SK-N-SH (cell line): ENCODE results near the gene AURKB. TPM values are rescaled to one million over a fixed set of nuclear protein-coding genes. Genes with fewer than 3 reads are reported as not detected.
A peak's percentile ranks its signal among the peaks of the same experiment; 100 is the strongest.

Experiments used
- CTCF ChIA-PET: fragments of 300-600, 350-600 bp; formaldehyde crosslinking; extraction: SDS; loops from one replicate; lab custom pipeline; 2021; lab: Yijun Ruan, JAX
- POLR2A ChIA-PET: fragments of 350-600 bp; sonication (Branson Sonifier 250); formaldehyde crosslinking; extraction: SDS; loops from one replicate; lab custom pipeline; 2020; ENCODE audit warnings: antibody characterized with exemption, inconsistent platforms; lab: Yijun Ruan, JAX
- DNase-seq: peaks from one replicate; pipeline ENCODE4 v3.0.0; 2012
- H2AFZ ChIP-seq: fragments of 200-600 bp; sonication (generic); 2 replicates; pipeline ENCODE4 v1.8.1; 2016; ENCODE audit warnings: antibody characterized with exemption, mild to moderate bottlenecking, low read depth
- H3F3A ChIP-seq: fragments of 200-600 bp; sonication (generic); replicated peaks from 2 replicates; pipeline ENCODE3; 2016; ENCODE audit warnings: antibody characterized with exemption, mild to moderate bottlenecking; ENCODE audit not compliant: insufficient read depth
- H3K27ac ChIP-seq, 2 experiments: fragments of 200-500 bp in 1 of 2; fragments of 200-600 bp in 1 of 2; sonication (Bioruptor generic) in 1 of 2; sonication (generic), shearing (Covaris generic) in 1 of 2; 2 replicates each; pipeline versions ENCODE4 v1.5.1 to v1.6.1; 2014 to 2016; ENCODE audit warnings: low read depth in 2 of 2, inconsistent platforms in 1 of 2, low read length in 1 of 2, mild to moderate bottlenecking in 1 of 2, mixed read lengths in 1 of 2
- H3K27me3 ChIP-seq: fragments of 200-600 bp; sonication (generic), shearing (Covaris generic); 2 replicates; pipeline ENCODE4 v1.6.1; 2016; ENCODE audit warnings: mixed run types; ENCODE audit not compliant: insufficient read depth
- H3K36me3 ChIP-seq, 2 experiments: fragments of 200-500 bp in 1 of 2; fragments of 200-600 bp in 1 of 2; sonication (Bioruptor generic) in 1 of 2; sonication (generic) in 1 of 2; replicated peaks in 1 of 2; 2 replicates each; pipeline versions ENCODE3 to v1.5.1; 2014 to 2016; ENCODE audit warnings: low read length in 1 of 2, mild to moderate bottlenecking in 1 of 2; ENCODE audit not compliant: insufficient read depth in 2 of 2, control insufficient read depth in 1 of 2
- H3K4me1 ChIP-seq, 2 experiments: fragments of 200-500 bp in 1 of 2; fragments of 200-600 bp in 1 of 2; sonication (Bioruptor generic) in 1 of 2; sonication (generic), shearing (Covaris generic) in 1 of 2; 2 replicates each; pipeline versions ENCODE4 v1.5.1 to v1.6.1; 2014 to 2016; ENCODE audit warnings: low read depth in 1 of 2, low read length in 1 of 2, mixed run types in 1 of 2; ENCODE audit not compliant: insufficient read depth in 2 of 2, control insufficient read depth in 1 of 2
- H3K4me2 ChIP-seq: fragments of 200-600 bp; sonication (generic), shearing (Covaris generic); 2 replicates; pipeline ENCODE4 v1.6.1; 2017; ENCODE audit warnings: mixed run types
- H3K4me3 ChIP-seq, 2 experiments: fragments of 200-500 bp in 1 of 2; fragments of 200-600 bp in 1 of 2; sonication (Bioruptor generic) in 1 of 2; sonication (generic), shearing (Covaris generic) in 1 of 2; 2 replicates each; pipeline versions ENCODE4 v1.5.1 to v1.8.1; 2014 to 2016; ENCODE audit warnings: low read depth in 2 of 2, inconsistent platforms in 1 of 2, low read length in 1 of 2, mild to moderate bottlenecking in 1 of 2, mixed read lengths in 1 of 2, moderate library complexity in 1 of 2
- H3K79me2 ChIP-seq: fragments of 200-600 bp; sonication (generic); 2 replicates; pipeline ENCODE4 v1.8.1; 2017; ENCODE audit warnings: mild to moderate bottlenecking; ENCODE audit not compliant: insufficient read depth
- H3K9ac ChIP-seq: fragments of 200-600 bp; sonication (generic); 2 replicates; pipeline ENCODE4 v1.6.1; 2017; ENCODE audit warnings: mixed run types
- H3K9me2 ChIP-seq: fragments of 200-600 bp; sonication (generic); 2 replicates; pipeline ENCODE4 v1.6.1; 2017; ENCODE audit warnings: mixed run types
- H3K9me3 ChIP-seq: fragments of 200-600 bp; sonication (generic); 2 replicates; pipeline ENCODE4 v1.6.1; 2017; ENCODE audit warnings: mixed run types, mild to moderate bottlenecking, moderate library complexity
- H4K20me1 ChIP-seq: fragments of 200-600 bp; sonication (generic); 2 replicates; pipeline ENCODE4 v1.6.1; 2017; ENCODE audit warnings: mild to moderate bottlenecking, mixed run types; ENCODE audit not compliant: insufficient read depth
- CHD2 ChIP-seq: fragments of 150-350 bp; IDR thresholded peaks from 2 replicates; pipeline ENCODE4 v1.6.1; 2018; ENCODE audit warnings: low read length; ENCODE audit not compliant: partially characterized antibody
- ELF1 ChIP-seq: IDR thresholded peaks from 2 replicates; pipeline ENCODE4 v1.4.0; 2012
- GABPA ChIP-seq: IDR thresholded peaks from 2 replicates; pipeline ENCODE4 v1.4.0; 2012; ENCODE audit warnings: low read depth, mild to moderate bottlenecking
- GATA2 ChIP-seq: sonication (generic); formaldehyde crosslinking; IDR thresholded peaks from 2 replicates; pipeline ENCODE4 v1.5.0; 2020; ENCODE audit warnings: mild to moderate bottlenecking, missing genetic modification reagents
- MXI1 ChIP-seq: IDR thresholded peaks from 2 replicates; pipeline ENCODE4 v1.6.1; 2012; ENCODE audit warnings: mild to moderate bottlenecking, low read depth, low read length, improper control_type of control experiment
- NFIC ChIP-seq: IDR thresholded peaks from 2 replicates; pipeline ENCODE4 v1.4.0; 2012; ENCODE audit warnings: borderline replicate concordance
- NRF1 ChIP-seq: IDR thresholded peaks from 2 replicates; pipeline ENCODE4 v1.6.1; 2012; ENCODE audit warnings: low read depth, mild to moderate bottlenecking, low read length
- POLR2AphosphoS5 ChIP-seq: IDR thresholded peaks from 2 replicates; pipeline ENCODE4 v1.6.1; 2012; ENCODE audit warnings: low read depth, low read length
- RAD21 ChIP-seq: IDR thresholded peaks from 2 replicates; pipeline ENCODE4 v1.6.1; 2012; ENCODE audit warnings: mild to moderate bottlenecking, low read length
- RFX5 ChIP-seq: IDR thresholded peaks from 2 replicates; pipeline ENCODE4 v1.6.1; 2012; ENCODE audit warnings: mild to moderate bottlenecking, improper control_type of control experiment, low read length
- SIN3A ChIP-seq: IDR thresholded peaks from 2 replicates; pipeline ENCODE4 v1.6.1; 2012; ENCODE audit warnings: low read depth, mild to moderate bottlenecking, low read length, moderate library complexity, borderline replicate concordance
- SMC3 ChIP-seq: IDR thresholded peaks from 2 replicates; pipeline ENCODE4 v1.6.1; 2012; ENCODE audit warnings: low read depth, low read length, improper control_type of control experiment
- TAF1 ChIP-seq: IDR thresholded peaks from 2 replicates; pipeline ENCODE4 v1.6.1; 2012; ENCODE audit warnings: low read depth, mild to moderate bottlenecking, low read length, moderate library complexity, borderline replicate concordance
- TEAD4 ChIP-seq: IDR thresholded peaks from 2 replicates; pipeline ENCODE4 v1.4.0; 2012; ENCODE audit warnings: mild to moderate bottlenecking, borderline replicate concordance; ENCODE audit not compliant: insufficient read depth
- YY1 ChIP-seq: IDR thresholded peaks from 2 replicates; pipeline ENCODE4 v1.4.0; 2012; ENCODE audit warnings: low read depth, mild to moderate bottlenecking
- WGBS: methylation state at CpG from one replicate; pipeline ENCODE4 v1.1.6; 2017; ENCODE audit warnings: low lambda C conversion rate; 5-methylcytosine and 5-hydroxymethylcytosine counted together
- polyA plus RNA-seq, 3 experiments: library from polyadenylated mRNA; depleted of rRNA; stranded (reverse); fragments of >200 nt; gene quantifications; 2 replicates each; pipeline ENCODE4 v1.2.3, GENCODE V29; 2012
- TF ChIP-seq, protein P1 (sequence below): IDR thresholded peaks from 2 replicates; pipeline ENCODE4 v1.6.1; 2012; ENCODE audit warnings: mild to moderate bottlenecking, low read depth, low read length, moderate library complexity
- TF ChIP-seq, protein P2 (sequence below): fragments of 150-350 bp; IDR thresholded peaks from 2 replicates; pipeline ENCODE4 v1.6.1; 2017; ENCODE audit warnings: antibody characterized with exemption, low read length, low read depth, borderline replicate concordance
- TF ChIP-seq, protein P3 (sequence below): IDR thresholded peaks from 2 replicates; pipeline ENCODE4; 2012
- TF ChIP-seq, protein P4 (sequence below): IDR thresholded peaks from 2 replicates; pipeline ENCODE4 v1.4.0; 2012; ENCODE audit warnings: low read depth

AURKB gene
- polyA plus RNA-seq, 1 of the 3 experiments (the other 2 are of a cell fraction): 43.9 TPM

DNA sequence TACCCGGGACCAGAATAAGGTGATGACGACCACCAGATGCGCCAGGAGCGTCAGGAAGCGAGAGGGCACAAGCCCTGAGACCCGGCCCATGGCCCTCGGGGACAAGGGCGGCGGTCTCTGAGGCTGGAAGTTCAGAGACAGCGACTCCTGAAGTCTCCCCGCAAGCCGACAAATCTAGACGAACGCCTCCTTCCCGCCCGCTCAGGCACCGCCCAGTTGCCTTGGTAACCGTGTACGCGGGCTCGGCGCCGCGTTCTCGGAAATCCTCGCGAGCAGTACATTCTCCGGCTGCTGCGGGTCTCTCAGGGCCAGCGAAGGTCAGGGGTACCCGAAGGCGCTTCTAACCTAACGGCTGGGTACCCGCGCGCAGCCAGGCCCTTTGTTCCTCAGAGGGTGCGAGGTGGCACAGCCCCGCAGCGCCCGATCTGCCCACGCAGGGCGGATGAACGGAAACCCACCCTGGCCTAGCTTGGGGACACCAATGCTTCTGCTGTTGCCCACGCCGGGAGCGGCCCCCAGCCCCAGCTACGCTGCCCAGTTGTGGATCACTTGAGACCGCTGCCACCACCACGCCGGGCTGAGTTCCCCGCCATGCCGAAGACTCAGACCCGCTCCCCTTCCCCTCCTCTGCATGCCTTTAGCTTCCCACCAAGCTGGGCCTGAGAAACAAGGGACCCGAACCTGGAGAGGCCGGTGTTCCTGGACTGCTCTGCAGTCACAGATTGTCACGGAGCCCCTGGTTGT lies 34.0 kb downstream of the AURKB start, which contains the start of gene TMEM107 (continued):
- TF ChIP-seq SIN3A: peak; percentile 73; the same call in 1 of the 2 replicates
- TF ChIP-seq, protein P1, sequence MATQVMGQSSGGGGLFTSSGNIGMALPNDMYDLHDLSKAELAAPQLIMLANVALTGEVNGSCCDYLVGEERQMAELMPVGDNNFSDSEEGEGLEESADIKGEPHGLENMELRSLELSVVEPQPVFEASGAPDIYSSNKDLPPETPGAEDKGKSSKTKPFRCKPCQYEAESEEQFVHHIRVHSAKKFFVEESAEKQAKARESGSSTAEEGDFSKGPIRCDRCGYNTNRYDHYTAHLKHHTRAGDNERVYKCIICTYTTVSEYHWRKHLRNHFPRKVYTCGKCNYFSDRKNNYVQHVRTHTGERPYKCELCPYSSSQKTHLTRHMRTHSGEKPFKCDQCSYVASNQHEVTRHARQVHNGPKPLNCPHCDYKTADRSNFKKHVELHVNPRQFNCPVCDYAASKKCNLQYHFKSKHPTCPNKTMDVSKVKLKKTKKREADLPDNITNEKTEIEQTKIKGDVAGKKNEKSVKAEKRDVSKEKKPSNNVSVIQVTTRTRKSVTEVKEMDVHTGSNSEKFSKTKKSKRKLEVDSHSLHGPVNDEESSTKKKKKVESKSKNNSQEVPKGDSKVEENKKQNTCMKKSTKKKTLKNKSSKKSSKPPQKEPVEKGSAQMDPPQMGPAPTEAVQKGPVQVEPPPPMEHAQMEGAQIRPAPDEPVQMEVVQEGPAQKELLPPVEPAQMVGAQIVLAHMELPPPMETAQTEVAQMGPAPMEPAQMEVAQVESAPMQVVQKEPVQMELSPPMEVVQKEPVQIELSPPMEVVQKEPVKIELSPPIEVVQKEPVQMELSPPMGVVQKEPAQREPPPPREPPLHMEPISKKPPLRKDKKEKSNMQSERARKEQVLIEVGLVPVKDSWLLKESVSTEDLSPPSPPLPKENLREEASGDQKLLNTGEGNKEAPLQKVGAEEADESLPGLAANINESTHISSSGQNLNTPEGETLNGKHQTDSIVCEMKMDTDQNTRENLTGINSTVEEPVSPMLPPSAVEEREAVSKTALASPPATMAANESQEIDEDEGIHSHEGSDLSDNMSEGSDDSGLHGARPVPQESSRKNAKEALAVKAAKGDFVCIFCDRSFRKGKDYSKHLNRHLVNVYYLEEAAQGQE: no peak
- peak; percentile 99 for TF ChIP-seq CHD2
- TF ChIP-seq TEAD4: no peak
- TF ChIP-seq TAF1: peak; percentile 58; the same call in 1 of the 2 replicates
- TF ChIP-seq YY1: no peak
- TF ChIP-seq NRF1: no peak
- peak; percentile 82 for TF ChIP-seq POLR2AphosphoS5
- TF ChIP-seq ELF1: no peak; the same call in 1 of the 2 replicates
- no peak for TF ChIP-seq SMC3
- TF ChIP-seq MXI1: peak; percentile 69
- TF ChIP-seq RFX5: 0 out of 2 replicates have a peak, but pooled peaks have one; percentile 15

DNA sequence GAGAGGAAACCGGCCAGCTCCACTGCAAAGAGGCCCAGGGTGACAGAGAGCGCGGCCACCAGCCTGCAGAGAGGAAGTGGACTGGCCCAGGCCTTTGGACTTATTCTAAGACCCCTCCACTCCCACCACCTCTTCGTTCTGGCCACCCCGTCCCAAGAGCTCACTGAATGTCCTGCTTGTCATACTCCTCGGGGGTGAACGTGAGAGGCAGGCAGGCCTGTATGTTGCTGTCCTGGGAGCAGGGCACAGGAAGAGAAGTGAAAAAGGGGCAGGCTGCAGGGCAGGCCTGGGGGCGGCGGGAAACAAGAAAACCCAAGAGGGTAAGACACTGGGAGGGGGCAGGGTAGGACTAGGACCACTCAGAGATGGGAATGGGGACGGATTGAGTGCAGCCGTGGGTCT lies 34.6 kb downstream of the AURKB start:
- Histone ChIP-seq H3K9me2 (no peaks in the 10 kb centered on the region), H3K79me2 (peaks cover 9% of the 10 kb centered on the region), H4K20me1 (no peaks in the 10 kb centered on the region), H3K36me3 (no peaks in the 10 kb centered on the region), H3K9me3 (no peaks in the 10 kb centered on the region), H3K4me1 (peaks cover 6 to 28% of the 10 kb centered on the region in 2 experiments; a peak in 2 of 4 replicates), H3K27ac (peak overlapping the region; percentile 64 to 66), H3K4me2 (peak overlapping the region; percentile 87), H3K4me3 (peak overlapping the region; percentile 57 to 91), H3K9ac (peak overlapping the region; percentile 80), H3F3A (peaks cover 14% of the 10 kb centered on the region), H3K27me3 (no peaks in the 10 kb centered on the region), H2AFZ (peak overlapping the region; percentile 90; the same call in 1 of the 2 replicates)
- no peak for DNase-seq
- ChIA-PET CTCF (interaction anchor here (0.6 to 1.6 kb wide), 7 partner anchors 12 to 116 kb away, joined by 3 to 5 read pairs (median 3); no protein-coding TSS in a partner anchor), POLR2A (interaction anchor here (0.6 to 1.3 kb wide), 2 partner anchors 48 to 125 kb away, joined by 3 to 4 read pairs; no protein-coding TSS in a partner anchor)
- WGBS: 14% methylated on average over 9 of the region's 11 CpGs
- TF ChIP-seq, protein P2, sequence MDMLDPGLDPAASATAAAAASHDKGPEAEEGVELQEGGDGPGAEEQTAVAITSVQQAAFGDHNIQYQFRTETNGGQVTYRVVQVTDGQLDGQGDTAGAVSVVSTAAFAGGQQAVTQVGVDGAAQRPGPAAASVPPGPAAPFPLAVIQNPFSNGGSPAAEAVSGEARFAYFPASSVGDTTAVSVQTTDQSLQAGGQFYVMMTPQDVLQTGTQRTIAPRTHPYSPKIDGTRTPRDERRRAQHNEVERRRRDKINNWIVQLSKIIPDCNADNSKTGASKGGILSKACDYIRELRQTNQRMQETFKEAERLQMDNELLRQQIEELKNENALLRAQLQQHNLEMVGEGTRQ: no peak
- TF ChIP-seq, protein P3, sequence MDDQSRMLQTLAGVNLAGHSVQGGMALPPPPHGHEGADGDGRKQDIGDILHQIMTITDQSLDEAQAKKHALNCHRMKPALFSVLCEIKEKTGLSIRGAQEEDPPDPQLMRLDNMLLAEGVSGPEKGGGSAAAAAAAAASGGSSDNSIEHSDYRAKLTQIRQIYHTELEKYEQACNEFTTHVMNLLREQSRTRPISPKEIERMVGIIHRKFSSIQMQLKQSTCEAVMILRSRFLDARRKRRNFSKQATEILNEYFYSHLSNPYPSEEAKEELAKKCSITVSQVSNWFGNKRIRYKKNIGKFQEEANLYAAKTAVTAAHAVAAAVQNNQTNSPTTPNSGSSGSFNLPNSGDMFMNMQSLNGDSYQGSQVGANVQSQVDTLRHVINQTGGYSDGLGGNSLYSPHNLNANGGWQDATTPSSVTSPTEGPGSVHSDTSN: no peak
- TF ChIP-seq NRF1 (no peak), TAF1 (no peak), CHD2 (no peak), RAD21 (no peak), NFIC (no peak), GATA2 (CRISPR knock-in tag) (no peak), GABPA (no peak)
- TF ChIP-seq, protein P1: no peak
- TF ChIP-seq, protein P4, sequence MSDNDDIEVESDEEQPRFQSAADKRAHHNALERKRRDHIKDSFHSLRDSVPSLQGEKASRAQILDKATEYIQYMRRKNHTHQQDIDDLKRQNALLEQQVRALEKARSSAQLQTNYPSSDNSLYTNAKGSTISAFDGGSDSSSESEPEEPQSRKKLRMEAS: no peak
